Panc1 (cell line): ENCODE measurements around the gene FDCSP. TPM values are rescaled to one million over a fixed set of nuclear protein-coding genes. Genes with fewer than 3 reads are reported as not detected.

Experiments
- ATAC-seq: fragments of 200-7000 bp; cut with Tn5 transposase; 2 replicates; pipeline ENCODE4 v1.9.1; 2020; ENCODE audit warnings: mild to moderate bottlenecking, moderate library complexity
- BruUV-seq: library from RNA; stranded (reverse); fragments of 400-500 nt; replicated peaks from 2 replicates; lab custom pipeline; 2021; lab: Mats Ljungman, UMichigan
- CTCF ChIA-PET: fragments of 300-600 bp; sonication (Branson Sonifier 250); formaldehyde crosslinking; loops from one replicate; lab custom pipeline; 2022; ENCODE audit warnings: antibody characterized with exemption; lab: Charles Lee
- POLR2A ChIA-PET: fragments of 300-600 bp; sonication (Branson Sonifier 250); formaldehyde crosslinking; loops from one replicate; lab custom pipeline; 2022; ENCODE audit warnings: antibody characterized with exemption; lab: Charles Lee
- DNase-seq: peaks from one replicate; pipeline ENCODE4 v3.0.0-alpha.2; 2010; ENCODE audit warnings: low read depth, low spot score
- H3K27ac ChIP-seq: 2 replicates; pipeline ENCODE4 v1.5.1; 2011; ENCODE audit warnings: mild to moderate bottlenecking, low read length, inconsistent platforms
- H3K27me3 ChIP-seq: fragments of 200-500 bp; sonication (Bioruptor generic); 2 replicates; pipeline ENCODE4 v1.6.0; 2014; ENCODE audit warnings: low read length, inconsistent platforms; ENCODE audit not compliant: control insufficient read depth, insufficient read depth
- H3K36me3 ChIP-seq: fragments of 200-500 bp; sonication (Bioruptor generic); 2 replicates; pipeline ENCODE4 v1.5.1; 2014; ENCODE audit warnings: inconsistent platforms, mild to moderate bottlenecking, low read length, moderate library complexity; ENCODE audit not compliant: control insufficient read depth, insufficient read depth
- H3K4me1 ChIP-seq: 2 replicates; pipeline ENCODE4 v1.5.1; 2011; ENCODE audit warnings: inconsistent platforms, mild to moderate bottlenecking, low read length, moderate library complexity; ENCODE audit not compliant: control insufficient read depth, insufficient read depth
- H3K4me3 ChIP-seq, 2 experiments: 2 replicates each; pipeline ENCODE4 v1.5.1; 2011 to 2012; ENCODE audit warnings: low read depth in 2 of 2, low read length in 2 of 2, mild to moderate bottlenecking in 2 of 2, inconsistent platforms in 1 of 2, moderate library complexity in 1 of 2
- H3K9me3 ChIP-seq: fragments of 200-500 bp; sonication (Bioruptor generic); 2 replicates; pipeline ENCODE4 v1.5.1; 2014; ENCODE audit warnings: low read depth, mild to moderate bottlenecking, inconsistent platforms, low read length, moderate library complexity; ENCODE audit not compliant: control insufficient read depth, insufficient read depth
- POLR2AphosphoS5 ChIP-seq: IDR thresholded peaks from 2 replicates; pipeline ENCODE4 v1.6.1; 2012; ENCODE audit warnings: mild to moderate bottlenecking, low read depth, low read length, moderate library complexity
- REST ChIP-seq, 2 experiments: IDR thresholded peaks; 2 replicates each; pipeline ENCODE4 v1.6.1; 2011 to 2012; ENCODE audit warnings: low read depth in 2 of 2, control low read depth in 1 of 2, low read length in 1 of 2, mild to moderate bottlenecking in 1 of 2, moderate library complexity in 1 of 2; ENCODE audit not compliant: insufficient read depth in 1 of 2
- TCF7L2 ChIP-seq: IDR thresholded peaks from 2 replicates; pipeline ENCODE4 v1.6.1; 2011; ENCODE audit warnings: mild to moderate bottlenecking, low read depth, low read length, inconsistent platforms
- in situ Hi-C: cut with HindIII; loops from 2 replicates; pipeline ENCODE4 v1.10.0; 2016; ENCODE audit warnings: low sequenced_read_pairs, low pct_unique_long_range_greater_than_20kb
- intact Hi-C: fragments of 100-400 bp; cut with micrococcal nuclease; formaldehyde crosslinking; loops from one replicate; pipeline ENCODE4 v1.10.0; 2022; ENCODE audit not compliant: unreplicated experiment
- total RNA-seq: library from RNA; stranded (reverse); gene quantifications from one replicate; pipeline ENCODE4 v1.2.1, GENCODE V29; 2021; ENCODE audit not compliant: unreplicated experiment
- TF ChIP-seq, protein P1 (sequence below): fragments of 450-650 bp; IDR thresholded peaks from 2 replicates; pipeline ENCODE4 v1.5.1; 2017; ENCODE audit warnings: mild to moderate bottlenecking

FDCSP gene
- total RNA-seq, 1 experiment from 2014 or later: not detected

GRCh38 chr4:70280567-70280966 is 54.6 kb downstream of the FDCSP start:
- no peaks in the 10 kb centered on the region for H3K9me3 ChIP-seq
- BruUV-seq: no TSS peak
- ChIA-PET POLR2A (no interaction called here), CTCF (no interaction called here)
- ATAC-seq (no peak), DNase-seq (no peak)
- intact Hi-C loops (no loop called here), in situ Hi-C loops (no loop called here)
- no peak for TF ChIP-seq TCF7L2
- no peak for TF ChIP-seq REST (IDR thresholded peaks at IDR 0.05; ENCODE audit: insufficient read depth in 1 of 2, low read depth in 2 of 2, low read length in 1 of 2)
- no peak for TF ChIP-seq POLR2AphosphoS5
- TF ChIP-seq, protein P1, sequence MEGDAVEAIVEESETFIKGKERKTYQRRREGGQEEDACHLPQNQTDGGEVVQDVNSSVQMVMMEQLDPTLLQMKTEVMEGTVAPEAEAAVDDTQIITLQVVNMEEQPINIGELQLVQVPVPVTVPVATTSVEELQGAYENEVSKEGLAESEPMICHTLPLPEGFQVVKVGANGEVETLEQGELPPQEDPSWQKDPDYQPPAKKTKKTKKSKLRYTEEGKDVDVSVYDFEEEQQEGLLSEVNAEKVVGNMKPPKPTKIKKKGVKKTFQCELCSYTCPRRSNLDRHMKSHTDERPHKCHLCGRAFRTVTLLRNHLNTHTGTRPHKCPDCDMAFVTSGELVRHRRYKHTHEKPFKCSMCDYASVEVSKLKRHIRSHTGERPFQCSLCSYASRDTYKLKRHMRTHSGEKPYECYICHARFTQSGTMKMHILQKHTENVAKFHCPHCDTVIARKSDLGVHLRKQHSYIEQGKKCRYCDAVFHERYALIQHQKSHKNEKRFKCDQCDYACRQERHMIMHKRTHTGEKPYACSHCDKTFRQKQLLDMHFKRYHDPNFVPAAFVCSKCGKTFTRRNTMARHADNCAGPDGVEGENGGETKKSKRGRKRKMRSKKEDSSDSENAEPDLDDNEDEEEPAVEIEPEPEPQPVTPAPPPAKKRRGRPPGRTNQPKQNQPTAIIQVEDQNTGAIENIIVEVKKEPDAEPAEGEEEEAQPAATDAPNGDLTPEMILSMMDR: no peak
- no peaks in the 10 kb centered on the region for H3K4me1 ChIP-seq
- H3K27ac ChIP-seq: no peak overlapping the region
- no peak overlapping the region for H3K4me3 ChIP-seq
- H3K27me3 ChIP-seq: no peaks in the 10 kb centered on the region
- no peaks in the 10 kb centered on the region for H3K36me3 ChIP-seq

Other genes with a start within 250 kb of the FDCSP start
- gene STATH, start 230.2 kb upstream of the FDCSP start, total RNA-seq: not detected
- not detected for gene HTN3, start 197.7 kb upstream of the FDCSP start, total RNA-seq
- not detected for gene HTN1, start 175.7 kb upstream of the FDCSP start, total RNA-seq
- not detected for gene PRR27, start 71.9 kb upstream of the FDCSP start, total RNA-seq
- gene ODAM, start 30.4 kb upstream of the FDCSP start, total RNA-seq: not detected
- gene CSN3, start 16.5 kb downstream of the FDCSP start, total RNA-seq: not detected
- not detected for gene CABS1, start 108.9 kb downstream of the FDCSP start, total RNA-seq
- not detected for gene SMR3A, start 134.6 kb downstream of the FDCSP start, total RNA-seq
- gene SMR3B, start 157.0 kb downstream of the FDCSP start, total RNA-seq: not detected
- gene OPRPN, start 171.8 kb downstream of the FDCSP start, total RNA-seq: not detected
- gene MUC7, start 246.1 kb downstream of the FDCSP start, total RNA-seq: not detected